Testis (tissue), 2 donors: Measurements from ENCODE around the gene SYT1.
A peak's percentile ranks its signal among the peaks of the same experiment; 100 is the strongest.

Source experiments
- CTCF ChIP-seq, 3 experiments: fragments of 450-650 bp in 2 of 3; fragments of 200-600 bp in 1 of 3; sonication (generic) in 1 of 3; IDR thresholded peaks; one replicate each; pipeline ENCODE4 v1.5.1; 2016 to 2019; ENCODE audit warnings: antibody characterized with exemption in 3 of 3, mild to moderate bottlenecking in 2 of 3, moderate library complexity in 1 of 3
- POLR2A ChIP-seq: fragments of 450-650 bp; IDR thresholded peaks from one replicate; pipeline ENCODE4 v1.6.1; 2017; ENCODE audit warnings: antibody characterized with exemption, mild to moderate bottlenecking, moderate library complexity

- TF ChIP-seq POLR2A (no peak), CTCF (IDR thresholded peaks at IDR 0.05) (peak in 2 of 3 experiments; percentile 25 to 52)
These were observed 509.4 kb downstream of the SYT1 start for GRCh38 chr12:79373896-79374499.
